Measurements from ENCODE around the gene BICRA.
"Not testable (repeated sequence)": the region's sequence is repeated elsewhere in the genome, so short reads cannot be mapped to it uniquely, and the experiment has no call there.

BICRA gene

GRCh38 chr19:47694466-47695273, 85.7 kb downstream of the BICRA start:
- DNase-seq, result no peak

- no peak for DNase-seq
Measured at GRCh38 chr19:47695533-47696262, 86.8 kb downstream of the BICRA start.

DNA sequence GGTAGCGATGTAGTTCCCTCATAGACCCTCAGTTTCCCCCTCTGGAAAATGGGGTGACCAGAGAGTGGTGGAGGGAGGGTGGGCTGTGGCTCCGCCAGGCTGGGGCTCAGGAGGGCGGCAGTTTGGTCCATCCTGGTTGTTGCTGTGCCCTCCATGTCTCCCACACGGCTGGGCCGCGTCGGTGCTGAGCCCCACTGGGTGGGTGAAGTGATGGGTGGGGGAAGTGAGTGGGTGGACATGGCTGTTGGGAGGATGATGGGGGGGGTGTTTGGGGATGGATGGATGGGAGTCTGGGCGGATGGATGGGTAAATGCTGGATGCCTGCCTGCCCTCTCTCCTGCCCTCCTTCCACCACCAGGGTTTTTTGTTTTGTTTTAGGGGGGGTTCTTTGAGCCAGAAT, 87.7 kb downstream of the BICRA start:
- no peak for DNase-seq

DNA sequence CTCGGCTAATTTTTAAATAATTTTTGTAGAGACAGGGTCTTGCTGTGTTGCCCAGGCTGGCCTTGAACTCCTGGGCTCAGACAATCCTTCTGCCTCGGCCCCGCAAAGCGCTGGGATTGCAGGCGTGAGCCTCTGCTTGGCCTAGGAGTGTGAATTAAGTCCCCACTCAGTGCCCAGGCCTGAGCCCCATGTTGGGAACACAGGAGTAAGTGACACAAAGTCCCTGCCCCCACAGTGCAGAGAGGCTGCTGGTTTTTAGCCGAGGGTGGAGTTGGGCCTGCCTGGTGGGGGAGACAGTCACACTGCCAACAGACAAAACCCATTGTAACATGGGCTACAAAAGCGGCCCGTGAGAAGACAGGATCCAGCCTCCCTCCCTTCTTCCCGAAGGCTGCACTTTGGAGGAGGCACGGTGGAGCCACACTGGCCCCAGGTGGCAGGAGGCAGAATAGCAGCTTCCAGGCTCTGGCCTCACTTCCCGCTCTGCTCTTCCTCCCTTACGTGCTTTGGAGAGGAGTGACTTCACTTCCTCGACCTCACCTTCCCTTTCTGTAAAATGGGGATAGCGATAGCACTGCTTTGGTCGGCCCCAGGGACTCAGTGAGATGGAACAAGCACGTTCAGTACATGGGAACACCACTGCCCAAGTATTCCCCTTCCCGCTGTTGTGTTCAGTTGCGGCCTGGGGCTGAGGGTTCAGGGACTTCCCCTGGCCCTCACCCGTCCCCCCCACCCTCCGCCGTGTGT, 89.1 kb downstream of the BICRA start:
- DNase-seq, result peak; percentile 78

DNA sequence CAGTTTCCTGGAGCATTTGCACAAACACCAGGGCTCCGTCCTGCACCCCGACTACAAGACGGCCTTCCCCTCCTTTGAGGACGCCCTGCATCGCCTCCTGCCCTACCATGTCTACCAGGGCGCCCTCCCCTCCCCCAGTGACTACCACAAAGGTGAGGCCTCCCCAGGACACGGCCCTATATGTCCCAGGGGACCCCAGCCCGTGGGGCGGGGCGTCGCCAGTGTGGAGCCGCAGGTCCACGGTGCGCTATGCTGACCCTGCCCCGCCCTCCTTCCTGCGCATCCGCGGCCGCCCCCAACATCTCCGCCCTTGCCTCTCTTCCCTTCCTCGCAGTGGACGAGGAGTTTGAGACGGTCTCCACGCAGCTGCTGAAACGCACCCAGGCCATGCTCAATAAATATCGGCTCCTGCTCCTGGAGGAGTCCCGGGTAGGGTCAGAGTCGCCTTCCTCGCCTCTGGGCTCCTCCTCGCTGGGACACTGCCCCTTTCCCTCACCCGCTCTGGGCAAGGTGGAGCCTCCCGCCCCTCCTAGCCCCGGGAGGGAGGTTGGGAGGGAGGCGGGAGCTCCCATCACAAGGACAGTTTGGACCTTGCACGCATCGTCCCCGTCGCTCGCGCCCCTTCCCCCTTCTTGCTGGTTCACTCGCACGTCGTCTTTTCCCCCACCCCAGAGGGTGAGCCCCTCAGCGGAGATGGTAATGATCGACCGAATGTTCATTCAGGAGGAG, 89.9 kb downstream of the BICRA start:
- DNase-seq, result no peak

- DNase-seq, result peak; percentile 57
Measured at GRCh38 chr19:47699360-47699917, 90.5 kb downstream of the BICRA start.

DNA sequence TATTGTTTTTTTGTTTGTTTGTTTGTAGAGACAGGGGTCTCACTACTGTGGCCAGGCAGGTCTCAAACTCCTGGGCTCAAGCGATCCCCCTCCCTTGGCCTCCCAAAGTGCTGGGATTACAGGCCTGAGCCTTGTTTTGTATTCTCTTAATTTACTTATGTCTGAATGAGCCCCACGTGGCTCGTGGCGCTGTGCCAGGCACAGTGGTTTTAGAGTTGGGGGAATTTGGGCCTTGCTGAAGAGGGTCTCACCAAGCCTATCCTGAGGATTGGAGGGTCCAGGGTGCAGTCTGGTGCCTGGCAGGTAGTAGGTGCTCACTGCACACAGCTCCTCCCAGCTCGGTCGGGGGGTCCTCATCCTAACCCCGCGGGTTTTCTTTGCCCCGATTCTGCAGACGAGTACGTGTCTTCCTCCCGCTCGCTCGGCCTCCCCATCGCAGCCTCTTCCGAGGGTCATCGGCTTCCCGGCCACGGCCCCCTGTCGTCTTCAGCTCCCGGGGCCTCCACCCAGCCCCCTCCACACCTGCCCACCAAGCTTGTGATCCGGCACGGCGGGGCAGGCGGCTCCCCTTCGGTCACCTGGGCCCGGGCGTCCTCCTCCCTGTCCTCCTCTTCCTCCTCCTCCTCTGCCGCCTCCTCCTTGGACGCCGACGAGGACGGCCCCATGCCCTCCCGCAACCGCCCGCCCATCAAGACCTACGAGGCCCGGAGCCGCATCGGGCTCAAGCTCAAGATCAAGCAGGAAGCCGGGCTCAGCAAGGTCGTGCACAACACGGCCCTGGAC, 92.2 kb downstream of the BICRA start:
- no peak for DNase-seq

DNA sequence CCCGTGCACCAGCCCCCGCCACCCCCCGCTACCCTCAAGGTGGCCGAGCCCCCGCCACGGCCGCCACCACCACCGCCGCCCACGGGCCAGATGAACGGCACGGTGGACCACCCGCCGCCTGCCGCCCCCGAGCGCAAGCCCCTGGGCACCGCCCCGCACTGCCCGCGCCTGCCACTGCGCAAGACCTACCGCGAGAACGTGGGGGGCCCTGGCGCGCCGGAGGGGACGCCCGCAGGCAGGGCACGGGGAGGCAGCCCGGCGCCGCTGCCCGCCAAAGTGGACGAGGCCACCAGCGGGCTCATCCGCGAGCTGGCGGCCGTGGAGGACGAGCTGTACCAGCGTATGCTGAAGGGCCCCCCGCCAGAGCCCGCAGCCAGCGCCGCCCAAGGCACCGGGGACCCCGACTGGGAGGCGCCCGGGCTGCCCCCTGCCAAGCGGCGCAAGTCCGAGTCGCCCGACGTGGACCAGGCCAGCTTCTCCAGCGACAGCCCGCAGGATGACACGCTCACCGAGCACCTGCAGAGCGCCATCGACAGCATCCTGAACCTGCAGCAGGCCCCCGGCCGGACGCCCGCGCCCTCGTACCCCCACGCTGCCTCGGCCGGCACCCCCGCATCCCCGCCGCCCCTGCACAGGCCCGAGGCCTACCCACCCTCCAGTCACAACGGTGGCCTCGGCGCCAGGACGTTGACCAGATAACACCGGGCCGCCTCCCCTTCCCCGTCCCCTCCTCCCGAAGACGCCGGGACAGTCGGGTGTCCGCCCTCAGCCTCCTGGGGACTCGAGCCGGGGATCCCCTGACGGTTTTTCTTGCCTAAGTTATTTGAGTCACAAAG, 93.0 kb downstream of the BICRA start:
- DNase-seq, result no peak

DNA sequence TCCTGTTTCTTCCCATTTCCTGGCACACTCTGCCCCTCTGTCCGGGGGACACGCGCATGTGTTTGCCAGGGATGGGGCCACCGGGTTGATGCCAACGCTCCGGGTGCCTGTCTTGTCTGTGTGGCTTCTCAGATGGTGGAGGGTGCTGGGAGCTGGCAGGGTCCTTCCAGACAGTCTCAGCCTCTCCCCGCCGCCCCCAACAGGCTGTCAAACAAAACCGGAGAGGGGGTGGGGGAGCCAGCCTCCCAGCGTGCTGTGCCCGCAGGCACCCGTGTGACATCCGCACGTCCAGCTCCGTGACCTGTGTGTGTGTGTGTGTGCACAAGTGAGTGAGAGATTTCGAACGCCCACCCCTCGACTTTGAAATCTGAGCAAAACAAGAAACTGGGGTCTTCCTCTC, 93.7 kb downstream of the BICRA start:
- no peak for DNase-seq

- no peak for DNase-seq
Measured at GRCh38 chr19:47703301-47703700, 94.4 kb downstream of the BICRA start.

DNA sequence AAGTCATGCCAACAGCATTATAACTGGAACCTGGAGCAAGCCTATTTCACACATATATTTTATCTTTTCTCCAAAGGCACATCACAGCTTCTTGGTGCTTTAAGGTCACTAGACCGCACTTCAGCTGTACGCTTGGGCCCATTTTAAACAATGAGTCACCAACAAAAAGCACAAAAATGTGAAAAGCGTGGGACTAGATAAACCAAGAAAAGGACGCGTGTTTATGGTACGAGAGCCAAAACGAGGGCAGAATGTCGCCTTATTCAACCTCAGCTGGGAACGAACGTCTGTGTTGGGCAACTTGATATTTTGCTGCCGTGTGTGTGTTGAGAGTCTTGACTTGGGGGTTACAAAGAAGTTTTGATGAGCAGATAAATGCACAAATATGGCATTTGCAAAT, 95.1 kb downstream of the BICRA start:
- DNase-seq, result no peak

GRCh38 chr19:47704656-47705055, 95.7 kb downstream of the BICRA start:
- DNase-seq, result no peak

DNA sequence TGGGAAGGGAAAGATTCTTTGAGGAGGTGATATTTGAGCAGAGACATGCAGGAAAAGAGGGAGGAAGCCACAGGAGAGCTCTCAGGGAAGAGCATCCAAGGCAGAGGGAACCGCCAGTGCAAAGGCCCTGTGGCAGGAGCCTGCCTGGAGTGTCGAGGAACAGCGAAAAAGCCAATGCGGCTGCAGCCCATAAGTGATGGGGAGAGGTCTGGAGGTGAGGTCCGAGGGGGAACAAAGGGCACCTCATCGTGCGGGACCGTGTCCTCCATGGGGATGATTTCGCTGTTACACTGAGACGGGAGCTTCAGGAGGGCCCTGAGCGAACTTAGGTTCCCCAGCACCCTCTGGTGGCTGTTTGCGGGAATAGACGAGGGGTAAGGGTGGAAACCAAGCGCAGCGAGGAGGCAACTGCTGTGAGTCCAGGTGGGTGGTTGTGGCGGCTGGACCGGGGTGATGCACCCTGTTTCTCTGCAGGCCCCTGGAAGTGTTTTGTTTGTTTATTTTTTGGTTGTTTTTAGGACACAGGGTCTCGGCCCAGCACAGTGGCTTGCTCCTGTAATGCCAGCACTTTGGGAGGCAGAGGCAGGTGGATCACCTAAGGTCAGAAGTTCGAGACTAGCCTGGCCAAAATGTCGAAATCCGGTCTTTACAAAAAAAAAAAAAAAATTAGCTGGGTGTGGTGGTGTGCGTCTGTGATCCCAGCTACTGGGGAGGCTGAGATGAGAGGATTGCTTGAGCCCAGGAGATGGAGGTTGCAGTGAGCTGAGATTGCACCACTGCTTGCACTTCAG, 98.4 kb downstream of the BICRA start:
- peak; percentile 83 for DNase-seq

DNA sequence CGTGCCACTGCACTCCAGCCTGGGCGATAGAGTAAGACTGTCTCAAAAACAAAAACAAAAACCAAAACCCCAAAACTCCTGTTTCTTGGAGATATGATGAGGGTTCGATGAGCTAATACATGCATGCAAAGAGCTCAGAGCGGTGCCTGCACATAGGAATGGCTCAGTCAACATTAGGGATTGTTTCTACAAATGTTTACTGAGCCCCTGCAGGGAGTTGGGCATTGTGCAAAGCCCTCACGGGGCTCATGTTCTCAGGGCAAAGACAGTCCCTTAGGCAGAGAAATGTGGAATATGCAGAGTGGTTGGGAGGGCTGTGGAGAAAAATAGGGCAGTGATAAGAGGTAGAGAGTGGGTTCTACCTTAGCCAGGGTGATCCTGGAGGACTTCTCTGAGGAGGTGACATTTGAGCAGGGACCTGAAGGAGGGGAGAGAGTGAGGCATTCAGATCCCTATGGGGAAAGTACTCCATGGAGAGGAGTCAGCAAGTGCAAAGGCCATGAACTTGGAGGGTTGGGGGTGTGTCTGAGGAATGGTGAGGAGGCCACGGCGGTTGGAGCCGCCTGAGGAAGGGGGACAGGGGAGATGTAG, 102.8 kb downstream of the BICRA start:
- peak; percentile 56 for DNase-seq

DNA sequence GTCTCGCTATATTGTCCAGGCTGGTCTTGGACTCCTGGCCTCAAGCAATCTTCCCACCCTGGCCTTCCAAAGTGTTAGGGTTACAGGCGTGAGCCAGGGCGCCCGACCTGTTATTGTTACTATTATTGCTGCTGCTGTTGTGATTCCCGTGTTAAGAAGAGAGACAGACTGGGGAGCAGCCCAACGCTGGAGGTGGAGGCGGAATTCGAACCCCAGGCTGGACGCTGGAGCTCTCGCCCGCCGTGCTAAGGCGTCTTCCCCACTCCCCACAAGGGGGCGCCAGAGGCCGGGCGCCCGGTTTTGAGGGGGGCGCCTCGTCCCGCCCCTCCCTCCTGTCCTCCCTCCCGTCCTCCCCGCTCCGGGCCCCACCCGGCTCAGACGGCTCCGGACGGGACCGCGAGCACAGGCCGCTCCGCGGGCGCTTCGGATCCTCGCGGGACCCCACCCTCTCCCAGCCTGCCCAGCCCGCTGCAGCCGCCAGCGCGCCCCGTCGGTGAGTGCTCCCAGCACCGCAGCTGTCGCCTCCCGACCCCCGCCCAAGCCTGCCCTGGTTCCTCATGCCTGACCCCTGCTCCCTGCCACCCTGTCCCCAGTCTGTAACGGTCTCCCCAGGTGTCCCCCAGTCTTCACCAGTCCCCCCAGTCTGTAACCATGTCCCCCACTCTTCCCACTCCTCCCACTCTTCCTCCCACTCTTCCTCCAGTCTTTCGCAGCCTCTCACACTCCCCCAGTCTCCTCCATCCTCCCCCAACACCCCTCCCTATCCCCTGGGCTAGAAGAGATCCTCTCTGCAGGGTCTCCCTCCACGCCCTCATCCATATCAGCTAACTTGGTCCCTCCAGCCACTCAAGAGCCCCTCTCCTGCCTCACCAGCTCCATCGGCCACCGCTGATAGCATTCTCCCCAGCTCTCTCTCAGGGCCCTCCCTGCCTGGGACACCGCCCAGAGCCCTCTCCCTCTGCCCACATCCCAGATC, 104.4 kb downstream of the BICRA start, which contains the start of gene EHD2:
Gene EHD2, plus strand, starts transcription at position 377 of the 976 bp plus-strand sequence. CDS start 3,191 bp downstream, outside the sequence.
- peak; percentile 54 for DNase-seq

GRCh38 chr19:47714339-47714738, 105.4 kb downstream of the BICRA start:
- DNase-seq, result no peak

DNA sequence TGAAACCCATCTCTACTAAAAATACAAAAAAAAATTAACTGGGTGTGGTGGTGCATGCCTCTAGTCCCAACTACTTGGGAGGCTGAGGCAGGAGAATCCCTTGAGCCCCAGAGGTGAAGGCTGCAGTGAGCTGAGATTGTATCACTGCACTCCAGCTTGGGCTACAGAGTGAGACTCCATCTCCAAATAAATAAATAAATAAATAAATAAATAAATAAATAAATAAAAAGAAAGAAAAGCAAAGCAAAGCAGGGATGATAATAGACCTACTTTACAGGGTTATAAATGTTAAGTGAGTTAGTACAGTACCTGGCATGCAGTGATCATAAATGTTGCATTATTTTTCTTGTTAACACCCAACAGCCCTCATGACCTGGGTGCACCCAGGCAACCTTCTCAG, 105.9 kb downstream of the BICRA start:
- not testable (repeated sequence) for DNase-seq
